ENCODE data around the gene EHMT1.

The EHMT1 gene

GRCh38 chr9:137674307-137674975 is 55.6 kb downstream of the EHMT1 start:
- no peak for DNase-seq

- no peak for DNase-seq
Measured at GRCh38 chr9:137674976-137675320, 56.1 kb downstream of the EHMT1 start.

GRCh38 chr9:137676998-137677397 is 58.2 kb downstream of the EHMT1 start:
- no peak for DNase-seq

GRCh38 chr9:137678202-137678601 is 59.4 kb downstream of the EHMT1 start:
- no peak for DNase-seq

- no peak for DNase-seq
Measured at GRCh38 chr9:137679249-137679648, 60.4 kb downstream of the EHMT1 start.

GRCh38 chr9:137679695-137680305 is 61.0 kb downstream of the EHMT1 start:
- no peak for DNase-seq

- DNase-seq: no peak
Measured at GRCh38 chr9:137680444-137681358, 61.9 kb downstream of the EHMT1 start.

- DNase-seq: no peak
Measured at GRCh38 chr9:137682428-137683105, 63.8 kb downstream of the EHMT1 start.

GRCh38 chr9:137683262-137683864 is 64.6 kb downstream of the EHMT1 start:
- DNase-seq: no peak

- DNase-seq: no peak
Measured at GRCh38 chr9:137685035-137685740, 66.4 kb downstream of the EHMT1 start.

GRCh38 chr9:137685741-137686420 is 67.1 kb downstream of the EHMT1 start:
- DNase-seq: no peak

- DNase-seq: no peak
Measured at GRCh38 chr9:137688261-137688660, 69.5 kb downstream of the EHMT1 start.

- no peak for DNase-seq
Measured at GRCh38 chr9:137688725-137689124, 69.9 kb downstream of the EHMT1 start.

GRCh38 chr9:137689745-137690529 is 71.1 kb downstream of the EHMT1 start:
- no peak for DNase-seq

- DNase-seq: no peak
Measured at GRCh38 chr9:137690930-137691645, 72.3 kb downstream of the EHMT1 start.

GRCh38 chr9:137691646-137692351 is 73.0 kb downstream of the EHMT1 start:
- no peak for DNase-seq

- no peak for DNase-seq
Measured at GRCh38 chr9:137694236-137694959, 75.6 kb downstream of the EHMT1 start.

Data from effector CD4-positive, alpha-beta T cell (primary cell).